Fibroblast of lung (primary cell): Measurements from ENCODE around the gene NXPH1. TPM values are rescaled to one million over a fixed set of nuclear protein-coding genes. Genes with fewer than 3 reads are reported as not detected.

ENCODE experiments used
- DNase-seq, 2 donors: peaks; one replicate each; pipeline versions ENCODE4 v3.0.0 to v3.0.0-alpha.2; 2010; ENCODE audit warnings: low read depth in 2 of 2
- H2AFZ ChIP-seq: 2 replicates; pipeline ENCODE4 v1.5.1; 2012; ENCODE audit warnings: low read length, control low read depth, inconsistent platforms
- H3K27ac ChIP-seq: 2 replicates; pipeline ENCODE4 v1.5.1; 2011; ENCODE audit warnings: low read length, control low read depth; ENCODE audit not compliant: insufficient read depth
- H3K27me3 ChIP-seq: 2 replicates; pipeline ENCODE4 v1.5.1; 2011; ENCODE audit warnings: mild to moderate bottlenecking, low read length; ENCODE audit not compliant: control insufficient read depth, insufficient read depth
- H3K36me3 ChIP-seq: 2 replicates; pipeline ENCODE4 v1.5.1; 2011; ENCODE audit warnings: low read length; ENCODE audit not compliant: control insufficient read depth, insufficient read depth
- H3K4me1 ChIP-seq: 2 replicates; pipeline ENCODE4 v1.5.1; 2011; ENCODE audit warnings: low read length; ENCODE audit not compliant: control insufficient read depth, insufficient read depth; ENCODE audit errors: extremely low read depth
- H3K4me2 ChIP-seq: 2 replicates; pipeline ENCODE4 v1.5.1; 2011; ENCODE audit warnings: low read length, control low read depth; ENCODE audit not compliant: insufficient read depth; ENCODE audit errors: extremely low read depth
- H3K4me3 ChIP-seq, 4 experiments: fragments of 200-600 bp in 1 of 4; sonication (generic) in 1 of 4; replicated peaks in 1 of 4; 2 replicates each; pipeline ENCODE4 v1.5.1; 2011 to 2016; ENCODE audit warnings: low read length in 4 of 4, low read depth in 3 of 4, mild to moderate bottlenecking in 3 of 4, control low read depth in 2 of 4, inconsistent platforms in 1 of 4, mixed read lengths in 1 of 4; ENCODE audit not compliant: insufficient read depth in 1 of 4; ENCODE audit errors: control extremely low read depth in 1 of 4
- H3K79me2 ChIP-seq: 2 replicates; pipeline ENCODE4 v1.5.1; 2012; ENCODE audit warnings: mild to moderate bottlenecking, low read length, inconsistent platforms; ENCODE audit not compliant: control insufficient read depth, insufficient read depth
- H3K9ac ChIP-seq: 2 replicates; pipeline ENCODE4 v1.5.1; 2011; ENCODE audit warnings: mild to moderate bottlenecking, low read length, control low read depth; ENCODE audit not compliant: insufficient read depth
- H3K9me3 ChIP-seq: 2 replicates; pipeline ENCODE4 v1.5.1; 2012; ENCODE audit warnings: low read depth, low read length; ENCODE audit not compliant: control insufficient read depth, insufficient read depth
- H4K20me1 ChIP-seq: 2 replicates; pipeline ENCODE4 v1.5.1; 2011; ENCODE audit warnings: low read length; ENCODE audit not compliant: control insufficient read depth, insufficient read depth; ENCODE audit errors: extremely low read depth
- EZH2 ChIP-seq: IDR thresholded peaks from 2 replicates; pipeline ENCODE4 v1.5.1; 2012; ENCODE audit warnings: low read length, control low read depth, mild to moderate bottlenecking; ENCODE audit errors: missing control alignments
- polyA plus RNA-seq, 2 donors: library from polyadenylated mRNA; depleted of rRNA in 1 of 2; stranded (reverse) in 1 of 2; unstranded in 1 of 2; fragments of >200 nt; gene quantifications; 2 replicates each; pipeline ENCODE4 v1.2.1, GENCODE V29; 2011 to 2012; ENCODE audit warnings: missing spikeins in 1 of 2
- total RNA-seq: library from RNA; depleted of rRNA; stranded (reverse); fragments of >200 nt; gene quantifications from 2 replicates; pipeline ENCODE4 v1.2.1, GENCODE V29; 2014
- TF ChIP-seq, protein P1 (sequence below), 2 donors: IDR thresholded peaks in 1 of 2; conservative IDR thresholded peaks in 1 of 2; 1 replicate in 1 of 2; 2 replicates in 1 of 2; pipeline ENCODE4 v1.5.1; 2011 to 2012; ENCODE audit warnings: low read length in 2 of 2, control low read depth in 1 of 2, inconsistent platforms in 1 of 2, low read depth in 1 of 2, mild to moderate bottlenecking in 1 of 2

NXPH1 gene
- total and polyA plus RNA-seq, 2 donors (not counting 1 experiment from before 2014, with no cell fraction given): not detected

DNA sequence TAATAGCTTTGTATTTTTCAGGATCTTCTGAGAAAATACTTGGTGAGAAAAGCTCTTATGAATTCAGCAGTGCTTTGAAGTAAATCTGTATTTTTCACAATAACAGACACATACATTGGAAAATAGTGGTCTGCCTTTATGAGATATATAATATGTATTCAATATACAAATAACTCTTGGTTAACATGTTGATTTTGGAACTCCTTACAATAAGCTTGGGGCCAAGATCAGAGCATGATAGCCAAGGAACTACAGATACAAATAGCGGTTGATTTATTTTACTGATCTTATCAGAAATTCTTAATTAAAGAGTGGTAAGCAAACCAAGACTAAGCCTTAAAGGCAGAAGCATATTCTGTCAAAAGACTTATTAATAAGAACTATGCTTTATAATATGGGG, 24.5 kb upstream of the NXPH1 start:
- no peak for DNase-seq
- no peak overlapping the region for H3K4me3 ChIP-seq
- H2AFZ ChIP-seq: no peak overlapping the region
- H3K36me3 ChIP-seq: no peaks in the 10 kb centered on the region
- H3K4me1 ChIP-seq: no peaks in the 10 kb centered on the region
- no peaks in the 10 kb centered on the region for H3K9me3 ChIP-seq
- H3K79me2 ChIP-seq: no peaks in the 10 kb centered on the region
- H3K9ac ChIP-seq: no peak overlapping the region
- H3K27ac ChIP-seq: no peak overlapping the region
- no peak overlapping the region for H3K4me2 ChIP-seq
- TF ChIP-seq, protein P1, sequence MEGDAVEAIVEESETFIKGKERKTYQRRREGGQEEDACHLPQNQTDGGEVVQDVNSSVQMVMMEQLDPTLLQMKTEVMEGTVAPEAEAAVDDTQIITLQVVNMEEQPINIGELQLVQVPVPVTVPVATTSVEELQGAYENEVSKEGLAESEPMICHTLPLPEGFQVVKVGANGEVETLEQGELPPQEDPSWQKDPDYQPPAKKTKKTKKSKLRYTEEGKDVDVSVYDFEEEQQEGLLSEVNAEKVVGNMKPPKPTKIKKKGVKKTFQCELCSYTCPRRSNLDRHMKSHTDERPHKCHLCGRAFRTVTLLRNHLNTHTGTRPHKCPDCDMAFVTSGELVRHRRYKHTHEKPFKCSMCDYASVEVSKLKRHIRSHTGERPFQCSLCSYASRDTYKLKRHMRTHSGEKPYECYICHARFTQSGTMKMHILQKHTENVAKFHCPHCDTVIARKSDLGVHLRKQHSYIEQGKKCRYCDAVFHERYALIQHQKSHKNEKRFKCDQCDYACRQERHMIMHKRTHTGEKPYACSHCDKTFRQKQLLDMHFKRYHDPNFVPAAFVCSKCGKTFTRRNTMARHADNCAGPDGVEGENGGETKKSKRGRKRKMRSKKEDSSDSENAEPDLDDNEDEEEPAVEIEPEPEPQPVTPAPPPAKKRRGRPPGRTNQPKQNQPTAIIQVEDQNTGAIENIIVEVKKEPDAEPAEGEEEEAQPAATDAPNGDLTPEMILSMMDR (conservative IDR thresholded peaks at IDR 0.05 in 1 of 2, IDR thresholded peaks at IDR 0.05 in 1 of 2; ENCODE audit: low read depth in 1 of 2, low read length in 2 of 2): no peak
- no peak for TF ChIP-seq EZH2
- no peaks in the 10 kb centered on the region for H4K20me1 ChIP-seq
- H3K27me3 ChIP-seq: no peaks in the 10 kb centered on the region

DNA sequence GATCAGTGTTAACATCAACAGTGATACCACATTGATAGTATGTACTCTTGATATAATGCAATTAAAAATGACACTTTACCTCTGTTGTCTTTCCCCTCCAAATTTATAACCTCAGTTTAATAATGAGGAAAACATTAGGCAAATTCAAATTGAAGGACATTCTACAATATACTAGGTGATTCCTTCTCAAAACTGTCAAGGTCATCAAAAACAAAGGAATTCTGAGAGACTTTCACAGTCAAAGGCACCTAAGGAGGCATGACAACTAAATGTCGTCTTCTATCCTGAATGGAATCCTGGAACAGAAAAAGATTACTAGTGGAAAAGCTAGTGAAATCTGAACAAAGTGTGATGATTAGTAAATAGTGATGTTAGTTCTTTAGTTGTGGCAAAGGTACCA, 22.3 kb upstream of the NXPH1 start:
- no peak for DNase-seq
- Histone ChIP-seq H3K9me3 (no peaks in the 10 kb centered on the region), H2AFZ (no peak overlapping the region), H3K36me3 (no peaks in the 10 kb centered on the region), H4K20me1 (no peaks in the 10 kb centered on the region), H3K4me3 (no peak overlapping the region), H3K4me2 (no peak overlapping the region), H3K9ac (no peak overlapping the region), H3K4me1 (no peaks in the 10 kb centered on the region), H3K27ac (no peak overlapping the region), H3K79me2 (no peaks in the 10 kb centered on the region), H3K27me3 (no peaks in the 10 kb centered on the region)
- no peak for TF ChIP-seq EZH2
- TF ChIP-seq, protein P1 (conservative IDR thresholded peaks at IDR 0.05 in 1 of 2, IDR thresholded peaks at IDR 0.05 in 1 of 2; ENCODE audit: low read depth in 1 of 2, low read length in 2 of 2): no peak

DNA sequence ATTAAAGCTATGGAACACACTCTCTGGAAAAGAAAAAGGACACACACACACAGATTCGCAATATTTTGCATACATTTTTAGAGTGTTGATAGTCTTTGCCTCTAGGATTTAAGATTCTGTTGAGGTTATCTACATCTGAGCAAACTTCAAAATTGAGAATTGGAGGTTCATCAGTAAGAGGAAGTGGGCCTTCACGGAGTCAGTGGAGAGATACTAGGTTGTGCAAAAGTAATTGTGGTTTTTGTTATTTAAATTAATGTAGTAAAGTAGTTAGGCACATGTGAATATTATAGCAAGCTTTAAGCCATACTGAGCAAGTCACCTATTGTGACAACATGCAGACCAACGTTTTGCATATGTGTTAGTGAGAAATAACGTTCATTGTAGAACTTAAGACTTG, 19.8 kb upstream of the NXPH1 start:
- H3K27ac ChIP-seq: no peak overlapping the region
- no peaks in the 10 kb centered on the region for H3K79me2 ChIP-seq
- no peak for TF ChIP-seq EZH2
- TF ChIP-seq, protein P1 (conservative IDR thresholded peaks at IDR 0.05 in 1 of 2, IDR thresholded peaks at IDR 0.05 in 1 of 2; ENCODE audit: low read depth in 1 of 2, low read length in 2 of 2): no peak
- H3K9me3 ChIP-seq: no peaks in the 10 kb centered on the region
- H3K9ac ChIP-seq: no peak overlapping the region
- H3K4me2 ChIP-seq: no peak overlapping the region
- H2AFZ ChIP-seq: no peak overlapping the region
- no peaks in the 10 kb centered on the region for H4K20me1 ChIP-seq
- no peaks in the 10 kb centered on the region for H3K4me1 ChIP-seq
- no peak for DNase-seq
- H3K4me3 ChIP-seq: no peak overlapping the region
- H3K27me3 ChIP-seq: no peaks in the 10 kb centered on the region
- H3K36me3 ChIP-seq: no peaks in the 10 kb centered on the region
